GM23248 (cell line): Measurements from ENCODE around the gene HRH1.

Source experiments
- EZH2 ChIP-seq: fragments of 200-600 bp; sonication (generic); IDR thresholded peaks from 2 replicates; pipeline ENCODE4 v1.6.1; 2018; ENCODE audit warnings: antibody characterized with exemption, mild to moderate bottlenecking; ENCODE audit not compliant: insufficient read depth, poor library complexity, severe bottlenecking
- EZH2phosphoT487 ChIP-seq: fragments of 200-600 bp; sonication (generic); IDR thresholded peaks from 2 replicates; pipeline ENCODE4 v1.6.1; 2018; ENCODE audit warnings: antibody characterized with exemption, moderate library complexity, mild to moderate bottlenecking, low read depth; ENCODE audit not compliant: insufficient read depth

DNA sequence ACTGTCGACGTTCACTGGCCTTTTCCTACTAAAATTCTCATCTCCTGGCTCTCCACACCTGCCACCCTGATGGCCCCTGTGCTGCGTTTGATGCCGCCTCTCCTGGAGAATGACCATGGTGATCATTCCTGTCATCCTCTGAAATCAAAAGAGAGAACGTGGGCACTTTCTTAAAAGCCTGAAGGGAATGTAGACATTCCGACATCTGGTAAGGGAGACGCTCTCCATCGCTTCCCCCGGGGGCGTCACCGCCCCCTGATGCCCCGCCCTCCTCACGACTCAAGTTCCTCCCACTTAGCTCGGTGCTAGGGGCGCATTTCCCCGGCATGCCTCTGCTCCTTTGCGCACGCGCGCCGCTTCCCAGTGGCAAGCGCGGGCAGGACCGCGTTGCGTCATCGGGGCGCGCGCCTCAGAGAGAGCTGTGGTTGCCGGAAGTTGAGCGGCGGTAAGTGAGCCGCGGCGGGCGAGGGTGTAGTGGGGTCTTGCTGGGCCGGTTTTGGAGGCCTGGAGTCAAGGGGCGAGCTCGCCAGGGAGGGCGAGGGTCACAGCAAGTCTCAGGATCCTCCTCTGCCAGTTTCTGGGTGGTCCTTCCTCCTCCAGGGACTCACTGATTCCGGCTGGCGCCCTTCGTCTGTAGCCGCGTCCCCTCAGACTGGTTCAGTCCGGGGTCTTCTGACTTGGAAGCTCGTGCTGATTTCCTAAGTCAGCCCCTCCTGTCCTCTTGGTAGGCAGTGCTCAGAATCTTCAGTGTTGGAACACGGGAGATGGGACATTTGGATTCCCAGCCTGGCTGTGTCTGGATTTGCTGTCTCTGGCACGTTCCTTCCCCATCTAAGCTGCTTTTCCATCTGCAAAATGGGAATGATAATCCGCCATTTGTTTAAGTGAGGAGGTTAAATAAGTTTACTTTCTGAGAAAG, 118.0 kb downstream of the HRH1 start, which contains the start of gene ATG7:
- TF ChIP-seq EZH2phosphoT487 (no peak), EZH2 (no peak)
